MM.1S (cell line): ENCODE data around the gene GOLGA5.

ENCODE experiments used
- CTCF ChIP-seq: fragments of 300-600 bp; sonication (generic); IDR thresholded peaks from 2 replicates; pipeline ENCODE4 v1.5.1; 2016; ENCODE audit warnings: antibody characterized with exemption, low read length, mixed read lengths
- EZH2 ChIP-seq: fragments of 300-600 bp; sonication (generic); optimal IDR thresholded peaks from 2 replicates; pipeline ENCODE3; 2017; ENCODE audit warnings: low read depth, mild to moderate bottlenecking, antibody characterized with exemption, low read length, mixed read lengths
- EZH2phosphoT487 ChIP-seq: fragments of 300-600 bp; sonication (generic); IDR thresholded peaks from 2 replicates; pipeline ENCODE4 v1.6.1; 2018; ENCODE audit warnings: antibody characterized with exemption, low read length

GRCh38 chr14:92884410-92884809 lies 90.3 kb downstream of the GOLGA5 start:
- TF ChIP-seq EZH2 (no peak), CTCF (no peak), EZH2phosphoT487 (no peak)
